Neural progenitor cell (in vitro differentiated cells): ENCODE results near the gene TMEM106C.
A peak's percentile ranks its signal among the peaks of the same experiment; 100 is the strongest.

Experiments
- EZH2 ChIP-seq: fragments of 200-600 bp; sonication (generic); IDR thresholded peaks from 2 replicates; pipeline ENCODE4 v1.6.1; 2017; ENCODE audit warnings: antibody characterized with exemption, mild to moderate bottlenecking, moderate library complexity
- EZH2phosphoT487 ChIP-seq: fragments of 200-600 bp; sonication (generic); IDR thresholded peaks from 2 replicates; pipeline ENCODE4 v1.6.1; 2017; ENCODE audit warnings: antibody characterized with exemption
- TF ChIP-seq, protein P1 (sequence below): fragments of 200-600 bp; sonication (generic); IDR thresholded peaks from 2 replicates; pipeline ENCODE4 v1.5.1; 2017; ENCODE audit warnings: antibody characterized with exemption, mild to moderate bottlenecking

DNA sequence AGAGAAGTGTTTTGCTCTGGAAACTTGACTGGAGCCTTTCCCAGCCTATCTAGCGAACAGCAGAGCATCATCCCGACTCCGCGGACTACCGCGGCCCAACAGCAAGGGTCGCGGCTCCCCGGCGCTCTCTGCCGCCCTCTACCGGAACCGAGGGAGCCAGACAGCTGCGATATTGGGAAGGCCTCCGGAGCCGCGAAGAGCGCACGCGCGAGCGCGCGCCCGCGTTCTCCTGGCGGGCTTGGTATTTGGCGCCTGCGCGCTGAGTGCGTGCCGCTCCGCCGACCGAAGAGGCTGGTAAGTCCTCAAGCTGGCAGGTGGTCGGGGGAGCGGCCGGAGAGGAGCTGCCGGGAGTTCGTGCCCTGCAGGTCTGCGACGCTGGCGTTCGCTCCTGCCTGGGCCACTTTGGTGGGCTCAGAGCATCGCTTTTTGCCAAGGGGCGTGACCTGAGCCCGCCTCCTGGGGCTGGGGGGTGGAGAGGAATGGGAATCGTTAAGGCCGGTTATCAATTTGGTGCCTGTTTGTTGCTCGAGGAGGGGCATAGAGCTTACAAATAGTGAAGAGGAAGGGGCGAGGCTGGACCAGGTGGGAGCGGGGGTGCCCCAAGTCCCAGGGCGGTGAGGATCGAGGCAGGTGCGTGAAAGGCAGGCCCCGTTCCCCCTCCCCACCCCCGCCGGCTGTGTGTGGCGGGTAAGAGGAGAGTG is at the start of gene TMEM106C:
- TF ChIP-seq, protein P1, sequence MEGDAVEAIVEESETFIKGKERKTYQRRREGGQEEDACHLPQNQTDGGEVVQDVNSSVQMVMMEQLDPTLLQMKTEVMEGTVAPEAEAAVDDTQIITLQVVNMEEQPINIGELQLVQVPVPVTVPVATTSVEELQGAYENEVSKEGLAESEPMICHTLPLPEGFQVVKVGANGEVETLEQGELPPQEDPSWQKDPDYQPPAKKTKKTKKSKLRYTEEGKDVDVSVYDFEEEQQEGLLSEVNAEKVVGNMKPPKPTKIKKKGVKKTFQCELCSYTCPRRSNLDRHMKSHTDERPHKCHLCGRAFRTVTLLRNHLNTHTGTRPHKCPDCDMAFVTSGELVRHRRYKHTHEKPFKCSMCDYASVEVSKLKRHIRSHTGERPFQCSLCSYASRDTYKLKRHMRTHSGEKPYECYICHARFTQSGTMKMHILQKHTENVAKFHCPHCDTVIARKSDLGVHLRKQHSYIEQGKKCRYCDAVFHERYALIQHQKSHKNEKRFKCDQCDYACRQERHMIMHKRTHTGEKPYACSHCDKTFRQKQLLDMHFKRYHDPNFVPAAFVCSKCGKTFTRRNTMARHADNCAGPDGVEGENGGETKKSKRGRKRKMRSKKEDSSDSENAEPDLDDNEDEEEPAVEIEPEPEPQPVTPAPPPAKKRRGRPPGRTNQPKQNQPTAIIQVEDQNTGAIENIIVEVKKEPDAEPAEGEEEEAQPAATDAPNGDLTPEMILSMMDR: peak; percentile 93
- TF ChIP-seq EZH2 (peak; percentile 41), EZH2phosphoT487 (peak; percentile 47)
